WTC11 (cell line): ENCODE measurements around the gene SAP130.

ENCODE experiments used
- CREB1 ChIP-seq: sonication (generic); formaldehyde crosslinking; IDR thresholded peaks from 2 replicates; pipeline ENCODE4 v1.8.0; 2023; ENCODE audit warnings: mild to moderate bottlenecking, missing genetic modification reagents
- CTCF ChIP-seq: fragments of 200-600 bp; IDR thresholded peaks from 2 replicates; pipeline ENCODE4 v1.8.0; 2022; ENCODE audit warnings: antibody characterized with exemption
- FOXP1 ChIP-seq: sonication (generic); formaldehyde crosslinking; IDR thresholded peaks from 2 replicates; pipeline ENCODE4 v1.8.0; 2022; ENCODE audit warnings: missing genetic modification reagents, mild to moderate bottlenecking, moderate library complexity, borderline replicate concordance
- HMGXB4 ChIP-seq: sonication (generic); formaldehyde crosslinking; IDR thresholded peaks from 2 replicates; pipeline ENCODE4 v1.8.1; 2023; ENCODE audit warnings: mild to moderate bottlenecking, moderate library complexity, missing genetic modification reagents
- PRDM15 ChIP-seq: sonication (generic); formaldehyde crosslinking; IDR thresholded peaks from 2 replicates; pipeline ENCODE4 v1.8.0; 2022; ENCODE audit warnings: missing genetic modification reagents
- SMAD3 ChIP-seq: sonication (generic); formaldehyde crosslinking; IDR thresholded peaks from 2 replicates; pipeline ENCODE4 v1.8.0; 2022; ENCODE audit warnings: missing genetic modification reagents, mild to moderate bottlenecking, borderline replicate concordance

DNA sequence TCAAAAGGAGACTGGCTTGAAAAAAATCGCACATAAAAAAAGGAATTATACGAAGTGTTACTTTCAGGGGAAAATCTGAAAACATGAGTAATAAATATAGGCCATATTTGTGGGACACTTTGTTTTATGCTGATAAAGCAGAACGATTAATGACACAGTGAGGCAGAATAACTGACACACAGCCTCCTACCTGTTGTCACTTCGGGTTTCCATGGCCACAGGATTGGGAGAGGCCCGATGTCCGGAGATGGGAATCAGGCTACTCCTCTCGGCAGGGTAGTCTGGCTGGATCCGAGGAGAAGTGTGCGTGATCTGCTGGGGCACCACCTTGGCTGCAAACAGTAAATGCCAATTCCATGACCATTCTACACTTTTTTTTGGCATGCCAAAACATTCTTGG, 31.7 kb downstream of the SAP130 start:
- TF ChIP-seq FOXP1 (CRISPR knock-in tag) (no peak), PRDM15 (CRISPR knock-in tag) (no peak), SMAD3 (CRISPR knock-in tag) (no peak), HMGXB4 (CRISPR knock-in tag) (no peak), CREB1 (CRISPR knock-in tag) (no peak), CTCF (no peak)
